Measurements from ENCODE around the gene PPP2R5C. TPM values are rescaled to one million over a fixed set of nuclear protein-coding genes. Genes with fewer than 3 reads are reported as not detected.
"Not testable (repeated sequence)": the region's sequence is repeated elsewhere in the genome, so short reads cannot be mapped to it uniquely, and the experiment has no call there.

The PPP2R5C gene
- polyA plus RNA-seq (108 and 111 TPM in 2 replicates), polyA minus RNA-seq (167 and 189 TPM in 2 replicates)

DNA sequence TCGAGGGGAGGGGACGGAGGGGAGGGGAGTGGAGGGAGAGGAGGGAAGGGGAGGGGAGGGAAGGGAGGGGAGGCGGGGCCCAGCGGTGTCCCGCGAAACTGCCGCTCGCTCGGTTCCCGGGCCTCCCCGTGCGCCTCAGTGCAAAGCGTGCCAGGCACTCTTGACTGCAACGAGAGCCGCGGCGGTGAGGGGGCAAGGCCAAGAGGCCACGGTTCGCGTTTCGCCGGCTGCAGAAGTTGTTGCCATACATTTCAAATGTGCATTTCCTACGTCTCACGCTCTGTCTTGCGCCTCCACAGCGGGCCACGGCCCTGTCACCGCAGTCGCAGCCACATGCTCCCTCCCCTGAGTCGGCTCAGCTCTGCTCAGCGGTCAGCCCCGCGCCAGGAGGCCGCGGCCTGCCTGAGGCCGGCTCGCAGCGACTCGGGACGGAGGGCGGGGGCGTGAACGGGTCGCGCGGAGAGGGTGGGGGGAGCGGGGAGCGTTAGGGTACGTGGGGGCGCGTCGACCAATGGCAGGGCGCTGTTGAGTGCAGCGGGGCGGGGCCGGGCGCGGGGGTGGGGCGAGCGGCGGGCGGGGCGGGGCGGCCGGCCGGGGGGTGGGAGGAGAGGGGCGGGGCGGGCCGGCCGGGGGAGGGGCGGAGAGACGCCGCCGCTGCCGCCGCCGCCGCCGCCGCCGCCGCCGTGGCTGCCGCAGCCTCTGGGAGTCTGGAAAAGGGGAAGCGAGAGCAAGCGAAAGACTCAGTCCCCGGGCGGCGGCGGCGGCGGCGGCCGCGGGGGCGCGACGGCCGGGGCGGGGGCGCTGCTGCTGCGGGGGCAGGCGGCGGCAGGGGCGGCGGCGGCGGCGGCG is at the start of gene PPP2R5C:
Gene PPP2R5C (plus strand): TSS at position 678 of the 849 bp plus-strand sequence. CDS start 185 bp downstream, outside the sequence.
- peak within 1 kb of the TSS; percentile 65 for H3K4me2 ChIP-seq (ENCODE audit: low read length)
- H2AFZ ChIP-seq (ENCODE audit: low read depth, low read length) = peak within 1 kb of the TSS; percentile 77
- peak within 1 kb of the TSS; percentile 75 for H3K27ac ChIP-seq (ENCODE audit: low read length)
- peak within 1 kb of the TSS; percentile 100 for H3K4me3 ChIP-seq (ENCODE audit: low read length)
- H3K36me3 ChIP-seq (ENCODE audit: insufficient read depth, low read length) = no peaks in the 10 kb centered on the region
- H3F3A ChIP-seq (ENCODE audit: insufficient read depth, low read length, poor library complexity, severe bottlenecking) = no peaks in the 10 kb centered on the region
- H3K27me3 ChIP-seq (ENCODE audit: insufficient read depth, low read depth, low read length) = no peaks in the 10 kb centered on the region
- H3K9me2 ChIP-seq (ENCODE audit: insufficient read depth, low read length) = no peaks in the 10 kb centered on the region
- H3K79me2 ChIP-seq (replicated peaks; ENCODE audit: insufficient read depth, low read length) = no peaks in the 10 kb centered on the region
- H3K9ac ChIP-seq (ENCODE audit: low read length) = peak within 1 kb of the TSS; percentile 81
- no peaks in the 10 kb centered on the region for H3K9me3 ChIP-seq (ENCODE audit: low read length)
- TF ChIP-seq RAD21 (conservative IDR thresholded peaks at IDR 0.05) = peak; percentile 30
- TF ChIP-seq TAF1 (IDR thresholded peaks at IDR 0.05; ENCODE audit: low read depth) = no peak
- no peak for TF ChIP-seq SMC3 (conservative IDR thresholded peaks at IDR 0.05; ENCODE audit: poor library complexity)
- peak; percentile 41 for TF ChIP-seq EP300 (conservative IDR thresholded peaks at IDR 0.05; ENCODE audit: poor library complexity, severe bottlenecking)
- peak; percentile 90 for TF ChIP-seq MXI1 (conservative IDR thresholded peaks at IDR 0.05; ENCODE audit: poor library complexity, severe bottlenecking)
- TF ChIP-seq, protein P1, sequence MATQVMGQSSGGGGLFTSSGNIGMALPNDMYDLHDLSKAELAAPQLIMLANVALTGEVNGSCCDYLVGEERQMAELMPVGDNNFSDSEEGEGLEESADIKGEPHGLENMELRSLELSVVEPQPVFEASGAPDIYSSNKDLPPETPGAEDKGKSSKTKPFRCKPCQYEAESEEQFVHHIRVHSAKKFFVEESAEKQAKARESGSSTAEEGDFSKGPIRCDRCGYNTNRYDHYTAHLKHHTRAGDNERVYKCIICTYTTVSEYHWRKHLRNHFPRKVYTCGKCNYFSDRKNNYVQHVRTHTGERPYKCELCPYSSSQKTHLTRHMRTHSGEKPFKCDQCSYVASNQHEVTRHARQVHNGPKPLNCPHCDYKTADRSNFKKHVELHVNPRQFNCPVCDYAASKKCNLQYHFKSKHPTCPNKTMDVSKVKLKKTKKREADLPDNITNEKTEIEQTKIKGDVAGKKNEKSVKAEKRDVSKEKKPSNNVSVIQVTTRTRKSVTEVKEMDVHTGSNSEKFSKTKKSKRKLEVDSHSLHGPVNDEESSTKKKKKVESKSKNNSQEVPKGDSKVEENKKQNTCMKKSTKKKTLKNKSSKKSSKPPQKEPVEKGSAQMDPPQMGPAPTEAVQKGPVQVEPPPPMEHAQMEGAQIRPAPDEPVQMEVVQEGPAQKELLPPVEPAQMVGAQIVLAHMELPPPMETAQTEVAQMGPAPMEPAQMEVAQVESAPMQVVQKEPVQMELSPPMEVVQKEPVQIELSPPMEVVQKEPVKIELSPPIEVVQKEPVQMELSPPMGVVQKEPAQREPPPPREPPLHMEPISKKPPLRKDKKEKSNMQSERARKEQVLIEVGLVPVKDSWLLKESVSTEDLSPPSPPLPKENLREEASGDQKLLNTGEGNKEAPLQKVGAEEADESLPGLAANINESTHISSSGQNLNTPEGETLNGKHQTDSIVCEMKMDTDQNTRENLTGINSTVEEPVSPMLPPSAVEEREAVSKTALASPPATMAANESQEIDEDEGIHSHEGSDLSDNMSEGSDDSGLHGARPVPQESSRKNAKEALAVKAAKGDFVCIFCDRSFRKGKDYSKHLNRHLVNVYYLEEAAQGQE (IDR thresholded peaks at IDR 0.05; ENCODE audit: borderline replicate concordance) = peak; percentile 45
- peak; percentile 80 for TF ChIP-seq POLR2AphosphoS5 (IDR thresholded peaks at IDR 0.05)
- no peaks in the 10 kb centered on the region for H4K20me1 ChIP-seq (ENCODE audit: insufficient read depth)

DNA sequence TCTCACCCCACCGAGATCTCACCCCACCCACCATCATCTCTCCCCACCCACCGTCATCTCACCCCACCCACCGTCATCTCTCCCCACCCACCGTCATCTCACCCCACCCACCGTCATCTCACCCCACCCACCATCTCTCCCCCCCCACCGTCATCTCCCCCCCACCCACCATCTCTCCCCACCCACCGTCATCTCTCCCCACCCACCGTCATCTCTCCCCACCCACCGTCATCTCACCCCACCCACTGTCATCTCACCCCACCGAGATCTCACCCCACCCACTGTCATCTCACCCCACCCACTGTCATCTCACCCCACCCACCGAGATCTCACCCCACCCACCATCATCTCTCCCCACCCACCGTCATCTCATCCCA is 49.7 kb upstream of the PPP2R5C start:
- H4K20me1 ChIP-seq (ENCODE audit: insufficient read depth); H3K27ac ChIP-seq (ENCODE audit: low read length); H3K9ac ChIP-seq (ENCODE audit: low read length); H3K27me3 ChIP-seq (ENCODE audit: insufficient read depth, low read depth, low read length); H3K4me2 ChIP-seq (ENCODE audit: low read length); H3K9me2 ChIP-seq (ENCODE audit: insufficient read depth, low read length); H3K79me2 ChIP-seq (replicated peaks; ENCODE audit: insufficient read depth, low read length); H3F3A ChIP-seq (ENCODE audit: insufficient read depth, low read length, poor library complexity, severe bottlenecking); H3K9me3 ChIP-seq (ENCODE audit: low read length); H3K4me3 ChIP-seq (ENCODE audit: low read length); H2AFZ ChIP-seq (ENCODE audit: low read depth, low read length); H3K36me3 ChIP-seq (ENCODE audit: insufficient read depth, low read length): not testable (repeated sequence)

DNA sequence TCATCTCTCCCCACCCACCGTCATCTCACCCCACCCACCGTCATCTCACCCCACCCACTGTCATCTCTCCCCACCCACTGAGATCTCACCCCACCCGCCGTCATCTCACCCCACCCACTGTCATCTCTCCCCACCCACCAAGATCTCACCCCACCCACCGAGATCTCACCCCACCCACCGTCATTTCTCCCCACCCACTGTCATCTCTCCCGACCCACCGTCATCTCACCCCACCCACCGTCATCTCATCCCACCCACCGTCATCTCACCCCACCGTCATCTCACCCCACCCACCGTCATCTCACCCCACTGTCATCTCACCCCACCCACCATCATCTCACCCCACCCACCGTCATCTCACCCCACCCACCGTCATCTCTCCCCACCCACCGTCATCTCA is 49.2 kb upstream of the PPP2R5C start:
- H3K9me2 ChIP-seq (ENCODE audit: insufficient read depth, low read length); H2AFZ ChIP-seq (ENCODE audit: low read depth, low read length); H3K27me3 ChIP-seq (ENCODE audit: insufficient read depth, low read depth, low read length); H3K9me3 ChIP-seq (ENCODE audit: low read length); H3K9ac ChIP-seq (ENCODE audit: low read length); H4K20me1 ChIP-seq (ENCODE audit: insufficient read depth); H3F3A ChIP-seq (ENCODE audit: insufficient read depth, low read length, poor library complexity, severe bottlenecking); H3K79me2 ChIP-seq (replicated peaks; ENCODE audit: insufficient read depth, low read length); H3K4me2 ChIP-seq (ENCODE audit: low read length); H3K4me3 ChIP-seq (ENCODE audit: low read length); H3K36me3 ChIP-seq (ENCODE audit: insufficient read depth, low read length); H3K27ac ChIP-seq (ENCODE audit: low read length): not testable (repeated sequence)

DNA sequence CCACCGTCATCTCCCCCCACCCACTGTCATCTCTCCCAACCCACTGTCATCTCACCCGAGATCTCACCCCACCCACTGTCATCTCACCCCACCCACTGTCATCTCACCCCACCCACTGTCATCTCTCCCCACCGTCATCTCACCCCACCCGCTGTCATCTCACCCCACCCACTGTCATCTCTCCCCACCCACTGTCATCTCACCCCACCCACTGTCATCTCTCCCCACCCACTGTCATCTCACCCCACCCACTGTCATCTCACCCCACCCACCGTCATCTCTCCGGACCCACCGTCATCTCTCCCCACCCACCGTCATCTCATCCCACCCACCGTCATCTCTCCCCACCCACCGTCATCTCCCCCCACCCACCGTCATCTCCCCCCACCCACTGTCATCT is 48.4 kb upstream of the PPP2R5C start:
- H3K4me3 ChIP-seq (ENCODE audit: low read length); H3K27me3 ChIP-seq (ENCODE audit: insufficient read depth, low read depth, low read length); H3K27ac ChIP-seq (ENCODE audit: low read length); H3K9ac ChIP-seq (ENCODE audit: low read length); H3K4me2 ChIP-seq (ENCODE audit: low read length); H2AFZ ChIP-seq (ENCODE audit: low read depth, low read length); H3K36me3 ChIP-seq (ENCODE audit: insufficient read depth, low read length); H3K9me3 ChIP-seq (ENCODE audit: low read length); H3K79me2 ChIP-seq (replicated peaks; ENCODE audit: insufficient read depth, low read length); H4K20me1 ChIP-seq (ENCODE audit: insufficient read depth); H3K9me2 ChIP-seq (ENCODE audit: insufficient read depth, low read length); H3F3A ChIP-seq (ENCODE audit: insufficient read depth, low read length, poor library complexity, severe bottlenecking): not testable (repeated sequence)
